ENCODE data around the gene NEK10. TPM values are rescaled to one million over a fixed set of nuclear protein-coding genes. Genes with fewer than 3 reads are reported as not detected.
"Not testable (repeated sequence)": the region's sequence is repeated elsewhere in the genome, so short reads cannot be mapped to it uniquely, and the experiment has no call there.

NEK10 gene
- total RNA-seq, 1 experiment from 2014 or later, result 5.7 TPM

DNA sequence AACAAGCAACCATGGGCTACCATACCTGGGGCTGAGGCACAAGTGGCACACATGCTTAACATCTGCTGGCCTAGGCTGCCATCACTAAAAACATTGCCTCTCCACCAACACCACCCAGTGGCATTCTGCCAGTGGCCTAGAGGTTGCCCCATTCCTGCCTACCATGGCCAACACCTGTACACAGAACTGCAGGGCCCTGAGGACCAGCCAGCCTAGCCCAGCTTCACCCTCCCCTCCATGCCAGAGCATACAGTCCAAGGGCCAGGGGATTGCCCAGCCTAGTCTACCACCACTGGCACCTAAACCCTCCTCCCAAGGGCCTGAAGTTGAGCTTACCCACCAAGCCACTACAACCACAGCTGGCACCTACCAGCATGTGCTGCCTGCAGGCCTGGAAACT, 35.3 kb downstream of the NEK10 start:
- no peaks in the 10 kb centered on the region for H3K27me3 ChIP-seq (ENCODE audit: control insufficient read depth, insufficient read depth, low read length)
- no peaks in the 10 kb centered on the region for H3K4me1 ChIP-seq (ENCODE audit: control insufficient read depth, insufficient read depth, low read length)
- ATAC-seq (no peak), DNase-seq (ENCODE audit: low read depth, low spot score) (no peak)
- in situ Hi-C loops (cut with HindIII; ENCODE audit: low pct_unique_long_range_greater_than_20kb, low sequenced_read_pairs), result no loop called here
- no peak for TF ChIP-seq SIN3A (IDR thresholded peaks at IDR 0.05; ENCODE audit: borderline replicate concordance, insufficient read depth, low read depth, low read length)
- TF ChIP-seq, protein P1, sequence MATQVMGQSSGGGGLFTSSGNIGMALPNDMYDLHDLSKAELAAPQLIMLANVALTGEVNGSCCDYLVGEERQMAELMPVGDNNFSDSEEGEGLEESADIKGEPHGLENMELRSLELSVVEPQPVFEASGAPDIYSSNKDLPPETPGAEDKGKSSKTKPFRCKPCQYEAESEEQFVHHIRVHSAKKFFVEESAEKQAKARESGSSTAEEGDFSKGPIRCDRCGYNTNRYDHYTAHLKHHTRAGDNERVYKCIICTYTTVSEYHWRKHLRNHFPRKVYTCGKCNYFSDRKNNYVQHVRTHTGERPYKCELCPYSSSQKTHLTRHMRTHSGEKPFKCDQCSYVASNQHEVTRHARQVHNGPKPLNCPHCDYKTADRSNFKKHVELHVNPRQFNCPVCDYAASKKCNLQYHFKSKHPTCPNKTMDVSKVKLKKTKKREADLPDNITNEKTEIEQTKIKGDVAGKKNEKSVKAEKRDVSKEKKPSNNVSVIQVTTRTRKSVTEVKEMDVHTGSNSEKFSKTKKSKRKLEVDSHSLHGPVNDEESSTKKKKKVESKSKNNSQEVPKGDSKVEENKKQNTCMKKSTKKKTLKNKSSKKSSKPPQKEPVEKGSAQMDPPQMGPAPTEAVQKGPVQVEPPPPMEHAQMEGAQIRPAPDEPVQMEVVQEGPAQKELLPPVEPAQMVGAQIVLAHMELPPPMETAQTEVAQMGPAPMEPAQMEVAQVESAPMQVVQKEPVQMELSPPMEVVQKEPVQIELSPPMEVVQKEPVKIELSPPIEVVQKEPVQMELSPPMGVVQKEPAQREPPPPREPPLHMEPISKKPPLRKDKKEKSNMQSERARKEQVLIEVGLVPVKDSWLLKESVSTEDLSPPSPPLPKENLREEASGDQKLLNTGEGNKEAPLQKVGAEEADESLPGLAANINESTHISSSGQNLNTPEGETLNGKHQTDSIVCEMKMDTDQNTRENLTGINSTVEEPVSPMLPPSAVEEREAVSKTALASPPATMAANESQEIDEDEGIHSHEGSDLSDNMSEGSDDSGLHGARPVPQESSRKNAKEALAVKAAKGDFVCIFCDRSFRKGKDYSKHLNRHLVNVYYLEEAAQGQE (IDR thresholded peaks at IDR 0.05; ENCODE audit: insufficient read depth in 1 of 2, low read depth in 2 of 2, low read length in 1 of 2), result no peak
- TF ChIP-seq, protein P2, sequence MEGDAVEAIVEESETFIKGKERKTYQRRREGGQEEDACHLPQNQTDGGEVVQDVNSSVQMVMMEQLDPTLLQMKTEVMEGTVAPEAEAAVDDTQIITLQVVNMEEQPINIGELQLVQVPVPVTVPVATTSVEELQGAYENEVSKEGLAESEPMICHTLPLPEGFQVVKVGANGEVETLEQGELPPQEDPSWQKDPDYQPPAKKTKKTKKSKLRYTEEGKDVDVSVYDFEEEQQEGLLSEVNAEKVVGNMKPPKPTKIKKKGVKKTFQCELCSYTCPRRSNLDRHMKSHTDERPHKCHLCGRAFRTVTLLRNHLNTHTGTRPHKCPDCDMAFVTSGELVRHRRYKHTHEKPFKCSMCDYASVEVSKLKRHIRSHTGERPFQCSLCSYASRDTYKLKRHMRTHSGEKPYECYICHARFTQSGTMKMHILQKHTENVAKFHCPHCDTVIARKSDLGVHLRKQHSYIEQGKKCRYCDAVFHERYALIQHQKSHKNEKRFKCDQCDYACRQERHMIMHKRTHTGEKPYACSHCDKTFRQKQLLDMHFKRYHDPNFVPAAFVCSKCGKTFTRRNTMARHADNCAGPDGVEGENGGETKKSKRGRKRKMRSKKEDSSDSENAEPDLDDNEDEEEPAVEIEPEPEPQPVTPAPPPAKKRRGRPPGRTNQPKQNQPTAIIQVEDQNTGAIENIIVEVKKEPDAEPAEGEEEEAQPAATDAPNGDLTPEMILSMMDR (IDR thresholded peaks at IDR 0.05), result no peak
- no peak for TF ChIP-seq TCF7L2 (IDR thresholded peaks at IDR 0.05; ENCODE audit: low read depth, low read length)
- TF ChIP-seq POLR2AphosphoS5 (IDR thresholded peaks at IDR 0.05; ENCODE audit: low read depth, low read length), result no peak
- H3K27ac ChIP-seq (ENCODE audit: low read length), result no peak overlapping the region
- BruUV-seq (replicated peaks), result no TSS peak
- ChIA-PET POLR2A (no interaction called here), CTCF (no interaction called here)
- intact Hi-C loops (cut with micrococcal nuclease; ENCODE audit: unreplicated experiment), result no loop called here
- no peaks in the 10 kb centered on the region for H3K36me3 ChIP-seq (ENCODE audit: control insufficient read depth, insufficient read depth, low read length)
- H3K9me3 ChIP-seq (ENCODE audit: control insufficient read depth, insufficient read depth, low read depth, low read length), result no peaks in the 10 kb centered on the region
- no peak overlapping the region for H3K4me3 ChIP-seq (ENCODE audit: low read depth in 2 of 2, low read length in 2 of 2)

DNA sequence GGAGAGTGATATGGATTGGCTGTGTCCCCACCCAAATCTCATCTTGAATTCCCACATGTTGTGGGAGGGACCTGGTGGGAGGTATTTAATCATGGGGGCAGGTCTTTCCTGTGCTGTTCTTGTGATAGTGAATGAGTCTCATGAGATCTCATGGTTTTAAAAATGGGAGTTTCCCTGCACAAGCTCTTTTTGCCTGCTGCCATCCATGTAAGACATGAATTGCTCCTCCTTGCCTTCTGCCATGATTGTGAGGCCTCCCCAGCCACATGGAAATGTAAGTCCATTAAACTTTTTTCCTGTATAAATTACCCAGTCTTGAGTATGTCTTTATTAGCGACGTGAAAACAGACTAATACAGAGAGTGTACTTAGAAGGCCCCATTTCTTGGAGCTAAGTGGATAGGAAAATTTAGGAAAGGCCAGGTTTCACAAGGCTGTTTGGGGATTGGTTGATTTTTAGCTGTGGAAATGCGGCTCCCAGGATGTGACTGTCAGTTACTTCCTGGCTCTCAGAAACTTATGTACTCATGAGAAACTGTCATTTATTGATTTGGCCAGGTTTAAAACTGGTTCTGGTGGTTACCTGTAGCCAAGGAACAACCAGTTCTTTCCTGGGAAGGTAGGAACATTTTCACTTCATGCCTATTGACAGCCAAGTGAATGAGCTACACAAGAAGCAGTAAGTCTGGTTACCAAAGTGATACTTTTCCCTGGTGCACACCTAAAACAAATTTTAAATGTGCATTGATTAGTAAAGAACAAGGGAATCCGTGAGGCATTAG, 40.0 kb downstream of the NEK10 start:
- ATAC-seq; DNase-seq (ENCODE audit: low read depth, low spot score); BruUV-seq (replicated peaks); POLR2A ChIA-PET; H3K4me3 ChIP-seq (ENCODE audit: low read depth in 2 of 2, low read length in 2 of 2); H3K36me3 ChIP-seq (ENCODE audit: control insufficient read depth, insufficient read depth, low read length); H3K27ac ChIP-seq (ENCODE audit: low read length); H3K9me3 ChIP-seq (ENCODE audit: control insufficient read depth, insufficient read depth, low read depth, low read length); in situ Hi-C loops (cut with HindIII; ENCODE audit: low pct_unique_long_range_greater_than_20kb, low sequenced_read_pairs); intact Hi-C loops (cut with micrococcal nuclease; ENCODE audit: unreplicated experiment); H3K27me3 ChIP-seq (ENCODE audit: control insufficient read depth, insufficient read depth, low read length); H3K4me1 ChIP-seq (ENCODE audit: control insufficient read depth, insufficient read depth, low read length); CTCF ChIA-PET: not testable (repeated sequence)

All from Panc1 (cell line).